HepG2 (cell line): ENCODE results near the gene SNRNP27. TPM values are rescaled to one million over a fixed set of nuclear protein-coding genes. Genes with fewer than 3 reads are reported as not detected.
A peak's percentile ranks its signal among the peaks of the same experiment; 100 is the strongest.

ENCODE experiments used
- AHDC1 ChIP-seq: sonication (generic); formaldehyde crosslinking; IDR thresholded peaks from 2 replicates; pipeline ENCODE4 v1.5.1; 2020; ENCODE audit warnings: mild to moderate bottlenecking, missing genetic modification reagents, borderline replicate concordance
- ATF4 ChIP-seq, 2 experiments: fragments of 450-650 bp in 1 of 2; sonication (generic) in 1 of 2; formaldehyde crosslinking; IDR thresholded peaks; 2 replicates each; pipeline versions ENCODE4 v1.5.0 to v1.8.0; 2020 to 2022; ENCODE audit warnings: mild to moderate bottlenecking in 1 of 2, missing genetic modification reagents in 1 of 2
- CC2D1A ChIP-seq: sonication (generic); formaldehyde crosslinking; IDR thresholded peaks from 2 replicates; pipeline ENCODE4 v1.8.1; 2023; ENCODE audit warnings: mild to moderate bottlenecking, missing genetic modification reagents
- CTCF ChIP-seq: sonication (generic); formaldehyde crosslinking; IDR thresholded peaks from 2 replicates; pipeline ENCODE4 v1.5.0; 2020; ENCODE audit warnings: mild to moderate bottlenecking, missing genetic modification reagents, moderate library complexity
- GATAD2A ChIP-seq: IDR thresholded peaks from 2 replicates; pipeline ENCODE4 v1.6.1; 2016
- KLF13 ChIP-seq: sonication (generic); formaldehyde crosslinking; IDR thresholded peaks from 2 replicates; pipeline ENCODE4 v1.4.0; 2020; ENCODE audit warnings: mild to moderate bottlenecking, missing genetic modification reagents
- LRRFIP1 ChIP-seq: sonication (generic); formaldehyde crosslinking; conservative IDR thresholded peaks from 2 replicates; pipeline ENCODE4 v1.4.0; 2020; ENCODE audit warnings: missing genetic modification reagents
- RFX3 ChIP-seq: IDR thresholded peaks from 2 replicates; pipeline ENCODE4 v1.6.1; 2016; ENCODE audit warnings: missing biosample characterization, missing genetic modification reagents
- SIN3A ChIP-seq: IDR thresholded peaks from 2 replicates; pipeline ENCODE4 v1.6.1; 2011; ENCODE audit warnings: low read depth, mild to moderate bottlenecking, control low read depth, low read length, borderline replicate concordance
- TFDP1 ChIP-seq: IDR thresholded peaks from 2 replicates; pipeline ENCODE4 v1.6.1; 2016; ENCODE audit warnings: missing compliant biosample characterization, missing genetic modification reagents, borderline replicate concordance
- YEATS4 ChIP-seq: sonication (generic); formaldehyde crosslinking; IDR thresholded peaks from 2 replicates; pipeline ENCODE4 v1.4.0; 2020; ENCODE audit warnings: missing genetic modification reagents, borderline replicate concordance
- ZFP62 ChIP-seq: sonication (generic); formaldehyde crosslinking; IDR thresholded peaks from 2 replicates; pipeline ENCODE4 v1.4.0; 2020; ENCODE audit warnings: missing genetic modification reagents
- ZNF121 ChIP-seq: sonication (generic); formaldehyde crosslinking; IDR thresholded peaks from 2 replicates; pipeline ENCODE4 v1.5.0; 2020; ENCODE audit warnings: mild to moderate bottlenecking, missing genetic modification reagents
- ZNF619 ChIP-seq: sonication (generic); formaldehyde crosslinking; IDR thresholded peaks from 2 replicates; pipeline ENCODE4 v1.4.0; 2020; ENCODE audit warnings: mild to moderate bottlenecking, missing genetic modification reagents
- ZNF652 ChIP-seq: IDR thresholded peaks from 2 replicates; pipeline ENCODE4 v1.6.1; 2016; ENCODE audit warnings: low read depth, borderline replicate concordance
- ZNF703 ChIP-seq: sonication (generic); formaldehyde crosslinking; IDR thresholded peaks from 2 replicates; pipeline ENCODE4 v1.5.1; 2020; ENCODE audit warnings: missing genetic modification reagents, mild to moderate bottlenecking, moderate library complexity, borderline replicate concordance
- ZNF713 ChIP-seq: sonication (generic); formaldehyde crosslinking; IDR thresholded peaks from 2 replicates; pipeline ENCODE4 v1.4.0; 2020; ENCODE audit warnings: mild to moderate bottlenecking, missing genetic modification reagents
- polyA plus RNA-seq, 8 experiments: library from polyadenylated mRNA; depleted of rRNA in 3 of 8; stranded (reverse) in 7 of 8; unstranded in 1 of 8; fragments of >200 nt; fragmentation: Illumina TruSeq in 4 of 8; extraction: Trizol in 4 of 8; gene quantifications; 2 replicates each; pipeline versions ENCODE4 v1.2.1 to v1.2.3, GENCODE V29; 2011 to 2016; ENCODE audit warnings: low read depth in 4 of 8, missing spikeins in 1 of 8, mixed read lengths in 1 of 8; ENCODE audit not compliant: insufficient read depth in 1 of 8
- total RNA-seq, 5 experiments: library from RNA; depleted of rRNA; stranded (reverse); fragments of >200 nt; fragmentation: Illumina TruSeq; extraction: Trizol; gene quantifications; 2 replicates each; pipeline ENCODE4 v1.2.3, GENCODE V29; 2016; ENCODE audit warnings: low read depth in 1 of 5

The SNRNP27 gene
- total and polyA plus RNA-seq, 2 of the 13 experiments (the other 11 are each of a cell fraction or from before 2014, with no cell fraction given), result 49.8 to 54.6 TPM

GRCh38 chr2:69933839-69934613 is 40.3 kb downstream of the SNRNP27 start (continued):
- no peak for TF ChIP-seq CTCF (CRISPR knock-in tag)
- no peak for TF ChIP-seq KLF13 (CRISPR knock-in tag)
- TF ChIP-seq ZFP62, result no peak
- no peak for TF ChIP-seq YEATS4 (CRISPR knock-in tag)
- TF ChIP-seq CC2D1A (CRISPR knock-in tag), result no peak
- peak in 1 of 2 experiments; percentile 80; a peak in 2 of 4 replicates for TF ChIP-seq ATF4 (CRISPR knock-in tag; IDR thresholded peaks at IDR 0.05)
- peak; percentile 80; the same call in 1 of the 2 replicates for TF ChIP-seq AHDC1 (CRISPR knock-in tag)
- no peak for TF ChIP-seq ZNF703 (CRISPR knock-in tag)
- peak; percentile 40; the same call in 1 of the 2 replicates for TF ChIP-seq SIN3A
- TF ChIP-seq ZNF619, result no peak
- no peak for TF ChIP-seq RFX3 (CRISPR knock-in tag)
- no peak for TF ChIP-seq ZNF713 (CRISPR knock-in tag)
- peak; percentile 68; the same call in 1 of the 2 replicates for TF ChIP-seq ZNF652 (CRISPR knock-in tag)
- peak; percentile 98 for TF ChIP-seq GATAD2A (CRISPR knock-in tag)
- no peak for TF ChIP-seq ZNF121 (CRISPR knock-in tag)
- no peak for TF ChIP-seq TFDP1 (CRISPR knock-in tag)
- no peak for TF ChIP-seq LRRFIP1 (CRISPR knock-in tag)
